Adrenal gland (tissue), 5 donors: ENCODE data around the gene TBC1D22A.

ENCODE experiments used
- POLR2A ChIP-seq, 2 donors: fragments of 450-650 bp; IDR thresholded peaks; one replicate each; pipeline ENCODE4 v1.6.1; 2017; ENCODE audit warnings: antibody characterized with exemption in 2 of 2, mild to moderate bottlenecking in 2 of 2, moderate library complexity in 1 of 2
- TF ChIP-seq, protein P1 (sequence below), 6 experiments: fragments of 450-650 bp in 4 of 6; fragments of 200-600 bp in 2 of 6; sonication (generic) in 1 of 6; IDR thresholded peaks; 1 replicate in 5 of 6; 2 replicates in 1 of 6; pipeline versions ENCODE4 v1.5.1 to v1.8.0; 2016 to 2021; ENCODE audit warnings: antibody characterized with exemption in 6 of 6, mild to moderate bottlenecking in 2 of 6, moderate library complexity in 1 of 6
- donor health status: DM: no; HTN: no; CAD: no.

DNA sequence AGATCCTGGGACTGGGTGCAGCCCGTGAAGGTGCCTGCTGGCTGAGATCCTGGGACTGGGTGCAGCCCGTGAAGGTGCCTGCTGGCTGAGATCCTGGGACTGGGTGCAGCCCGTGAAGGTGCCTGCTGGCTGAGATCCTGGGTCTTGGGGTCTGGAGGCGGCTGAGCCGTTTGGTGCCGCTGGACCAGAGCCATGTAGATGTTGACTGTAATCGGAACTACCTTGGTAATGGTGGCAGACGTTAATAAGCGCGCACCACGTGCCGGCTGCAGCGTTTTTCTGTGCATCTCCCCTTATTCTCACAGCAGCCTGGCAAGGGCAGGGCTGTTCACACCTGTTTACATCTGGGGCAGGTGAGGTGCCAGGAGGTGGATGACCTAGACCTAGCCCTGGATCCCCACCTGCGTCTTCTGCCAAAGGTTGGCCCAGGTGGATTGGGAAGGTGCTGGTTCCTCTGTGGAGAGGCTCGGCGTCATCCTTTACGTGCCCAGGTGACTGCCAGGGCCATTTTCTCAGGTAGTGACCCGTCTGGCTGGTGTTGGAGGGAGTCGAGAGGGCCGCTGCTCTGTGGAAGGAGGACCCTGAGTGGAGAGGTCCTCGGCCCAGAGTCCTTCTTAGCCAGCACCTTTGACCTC lies 382.5 kb downstream of the TBC1D22A start:
- TF ChIP-seq POLR2A (IDR thresholded peaks at IDR 0.05) = no peak
- TF ChIP-seq, protein P1, sequence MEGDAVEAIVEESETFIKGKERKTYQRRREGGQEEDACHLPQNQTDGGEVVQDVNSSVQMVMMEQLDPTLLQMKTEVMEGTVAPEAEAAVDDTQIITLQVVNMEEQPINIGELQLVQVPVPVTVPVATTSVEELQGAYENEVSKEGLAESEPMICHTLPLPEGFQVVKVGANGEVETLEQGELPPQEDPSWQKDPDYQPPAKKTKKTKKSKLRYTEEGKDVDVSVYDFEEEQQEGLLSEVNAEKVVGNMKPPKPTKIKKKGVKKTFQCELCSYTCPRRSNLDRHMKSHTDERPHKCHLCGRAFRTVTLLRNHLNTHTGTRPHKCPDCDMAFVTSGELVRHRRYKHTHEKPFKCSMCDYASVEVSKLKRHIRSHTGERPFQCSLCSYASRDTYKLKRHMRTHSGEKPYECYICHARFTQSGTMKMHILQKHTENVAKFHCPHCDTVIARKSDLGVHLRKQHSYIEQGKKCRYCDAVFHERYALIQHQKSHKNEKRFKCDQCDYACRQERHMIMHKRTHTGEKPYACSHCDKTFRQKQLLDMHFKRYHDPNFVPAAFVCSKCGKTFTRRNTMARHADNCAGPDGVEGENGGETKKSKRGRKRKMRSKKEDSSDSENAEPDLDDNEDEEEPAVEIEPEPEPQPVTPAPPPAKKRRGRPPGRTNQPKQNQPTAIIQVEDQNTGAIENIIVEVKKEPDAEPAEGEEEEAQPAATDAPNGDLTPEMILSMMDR (IDR thresholded peaks at IDR 0.05) = no peak
